ENCODE data around the gene RXFP1.

Gene RXFP1

GRCh38 chr4:158543191-158543590, 21.5 kb downstream of the RXFP1 start:
- DNase-seq, result no peak

DNA sequence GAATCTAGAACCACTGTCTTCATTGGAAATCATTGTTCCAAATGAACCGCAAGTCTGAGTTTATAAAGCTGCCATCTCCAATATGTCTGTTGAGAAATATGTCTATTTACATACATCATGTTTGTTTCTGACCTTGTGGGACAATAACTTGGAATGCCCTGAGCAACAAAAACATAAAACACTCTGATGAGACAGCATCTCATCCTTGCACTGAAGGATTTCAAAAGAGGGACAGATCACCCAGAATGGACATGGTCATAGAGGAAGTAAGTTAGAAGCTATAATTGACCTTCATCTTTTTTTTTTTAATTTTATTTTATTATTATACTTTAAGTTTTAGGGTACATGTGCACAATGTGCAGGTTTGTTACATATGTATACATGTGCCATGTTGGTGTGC, 22.5 kb downstream of the RXFP1 start:
- no peak for DNase-seq

DNA sequence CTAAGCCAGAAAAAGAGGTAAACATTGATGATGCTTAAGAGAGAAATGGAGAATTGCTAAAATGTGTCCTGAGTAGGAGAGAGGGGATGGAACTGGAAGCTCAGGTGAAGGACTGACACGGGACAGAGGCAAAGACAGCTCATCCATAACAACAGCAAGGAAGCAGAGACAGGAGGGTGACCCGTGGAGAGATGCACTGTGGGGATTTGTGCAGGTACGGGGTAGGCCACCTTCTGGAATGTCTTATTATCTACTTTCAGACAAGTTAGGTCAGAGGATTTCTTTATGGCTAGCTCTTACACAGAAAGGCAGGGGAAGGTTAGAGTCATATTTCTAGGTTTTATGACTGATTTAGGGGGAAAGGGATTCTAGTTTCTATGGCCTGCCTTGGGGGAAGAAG, 31.7 kb downstream of the RXFP1 start:
- DNase-seq, result no peak

DNA sequence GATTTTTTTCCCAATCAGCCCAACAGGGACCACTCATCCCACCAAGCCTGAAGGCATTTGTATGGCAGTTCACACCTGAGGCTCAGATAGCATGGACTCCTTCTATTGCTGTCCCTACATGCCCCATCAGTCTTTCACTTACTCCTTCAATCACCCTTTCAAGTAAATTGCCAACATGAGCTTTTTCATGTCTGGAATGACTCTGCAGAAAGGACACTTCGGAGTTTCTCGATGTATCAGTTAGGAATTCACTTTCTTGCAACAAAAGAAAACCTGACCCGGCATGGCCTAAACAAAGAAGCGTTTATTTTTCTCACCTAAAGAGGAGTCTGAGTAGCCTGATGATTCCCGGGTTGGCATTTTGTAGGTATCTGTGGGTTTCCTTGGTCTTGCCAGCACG, 38.6 kb downstream of the RXFP1 start:
- DNase-seq, result no peak

GRCh38 chr4:158566860-158567259, 45.2 kb downstream of the RXFP1 start:
- no peak for DNase-seq

DNA sequence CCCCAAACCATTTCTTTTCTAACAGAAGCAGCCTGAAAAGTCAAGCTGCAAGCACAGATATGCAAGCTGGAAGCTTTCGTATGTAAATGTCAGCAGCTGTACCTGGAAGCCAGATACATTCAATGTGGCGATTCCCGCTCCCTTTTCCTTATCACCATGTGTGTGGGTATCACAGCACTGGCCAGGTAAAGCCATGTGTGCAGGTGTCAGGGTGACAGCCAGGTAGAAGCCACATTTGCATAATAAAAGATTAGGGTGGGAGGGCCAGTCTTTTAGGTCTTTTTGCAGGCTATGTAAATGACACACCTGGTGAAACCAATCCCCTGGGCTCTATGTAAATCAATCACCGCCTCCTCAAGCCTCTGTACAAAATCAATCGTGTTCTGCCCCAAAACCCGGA, 50.1 kb downstream of the RXFP1 start:
- DNase-seq, result no peak

- DNase-seq, result no peak
These were observed 50.9 kb downstream of the RXFP1 start for GRCh38 chr4:158572608-158573007.

GRCh38 chr4:158578476-158578875, 56.8 kb downstream of the RXFP1 start:
- peak; percentile 9 for DNase-seq

DNA sequence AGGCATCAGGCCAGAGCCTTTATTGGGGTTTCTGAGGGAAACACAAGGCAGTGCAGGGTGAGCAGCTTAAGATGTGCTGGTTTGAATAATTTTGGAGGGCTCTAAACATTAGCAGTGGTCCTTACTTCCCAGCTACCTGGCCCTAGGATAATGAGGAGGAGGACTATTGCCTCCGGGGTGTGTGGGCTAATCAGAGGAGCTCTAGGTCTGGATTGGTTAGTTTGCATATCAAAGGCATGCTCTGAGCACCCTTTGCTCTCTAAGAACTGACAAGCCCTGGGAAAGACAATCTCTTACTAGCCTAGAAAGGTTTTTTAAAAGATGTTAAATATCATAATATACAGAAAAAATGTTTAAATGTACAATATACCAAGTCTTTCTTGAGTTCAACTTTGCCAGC, 58.4 kb downstream of the RXFP1 start:
- DNase-seq, result no peak

DNA sequence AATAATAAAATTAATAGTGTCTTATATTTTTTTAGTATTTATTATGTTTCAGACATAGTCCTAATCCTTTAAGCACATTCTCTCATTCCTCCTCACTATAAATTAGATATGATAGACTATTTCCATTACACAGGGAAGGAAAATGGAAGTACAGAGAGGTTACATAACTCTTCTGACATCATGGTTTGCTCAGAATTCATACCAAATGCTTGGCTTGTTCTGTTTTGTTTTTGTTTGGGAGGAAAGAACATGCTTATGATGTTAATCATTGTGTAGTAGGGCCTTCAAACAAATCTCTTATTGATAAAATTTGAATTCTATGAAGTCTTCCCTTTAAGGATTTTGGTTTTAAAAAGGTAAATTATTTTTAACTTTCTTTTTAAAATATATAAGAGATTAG, 59.5 kb downstream of the RXFP1 start:
- DNase-seq, result no peak

DNA sequence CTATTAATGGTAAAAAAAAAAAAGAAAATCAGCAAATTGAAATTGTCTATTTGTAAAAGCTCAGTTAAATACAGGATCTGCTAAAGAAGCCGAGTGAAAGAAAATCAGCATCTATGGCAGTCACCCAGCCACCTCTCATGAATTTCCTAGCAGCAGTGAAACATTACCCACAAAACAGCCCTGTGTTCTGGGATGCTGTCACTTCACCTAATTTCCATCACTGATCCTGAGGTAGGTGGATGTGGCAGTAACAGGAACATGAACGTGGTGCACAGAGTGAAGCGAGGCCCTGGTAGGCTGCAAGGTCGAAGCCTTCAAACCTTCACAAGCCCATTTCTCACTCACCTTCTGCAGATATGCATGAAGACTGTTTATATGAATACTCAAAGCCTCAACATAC, 65.2 kb downstream of the RXFP1 start:
- no peak for DNase-seq

DNA sequence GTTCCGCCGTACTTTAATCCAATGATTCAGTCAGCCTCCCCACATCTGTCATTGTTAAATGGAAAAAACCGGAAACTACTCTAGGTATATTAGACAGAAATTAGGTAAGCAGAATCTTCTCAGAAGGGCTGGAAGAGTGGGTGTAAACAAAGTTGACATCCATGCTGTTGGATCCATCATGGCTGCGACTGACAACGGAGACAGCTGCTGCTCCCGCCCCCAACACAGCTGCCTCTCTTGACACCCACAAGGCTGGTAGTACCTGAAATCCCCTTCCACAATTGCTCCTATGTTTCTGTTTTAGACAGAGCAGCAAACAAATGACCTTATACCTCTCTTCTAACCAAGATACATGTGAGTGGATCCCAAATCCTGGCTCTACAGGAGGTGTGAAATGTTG, 66.6 kb downstream of the RXFP1 start:
- DNase-seq, result no peak

- no peak for DNase-seq
These were observed 67.1 kb downstream of the RXFP1 start for GRCh38 chr4:158588777-158589176.

- no peak for DNase-seq
These were observed 68.6 kb downstream of the RXFP1 start for GRCh38 chr4:158590306-158590705.

DNA sequence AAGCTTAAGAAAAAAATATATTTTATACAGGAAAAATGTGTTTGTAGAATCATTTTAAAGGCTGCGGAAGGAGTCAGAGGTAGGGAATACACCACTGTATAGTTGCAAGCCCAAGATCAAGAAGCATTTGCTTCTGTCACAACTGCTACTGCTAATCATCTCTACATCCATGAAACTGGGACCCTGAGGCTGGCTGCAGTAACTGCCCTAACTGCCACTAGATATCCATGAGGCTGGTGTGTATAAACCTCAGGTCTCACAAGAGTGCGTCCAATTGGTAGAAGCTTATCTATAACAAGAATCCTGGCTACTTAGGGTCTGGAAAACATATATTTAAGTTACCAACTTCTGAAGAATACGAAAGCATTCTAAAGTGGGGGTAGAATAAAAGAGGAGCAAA, 69.1 kb downstream of the RXFP1 start:
- no peak for DNase-seq

GRCh38 chr4:158597879-158598596, 76.4 kb downstream of the RXFP1 start:
- no peak for DNase-seq

DNA sequence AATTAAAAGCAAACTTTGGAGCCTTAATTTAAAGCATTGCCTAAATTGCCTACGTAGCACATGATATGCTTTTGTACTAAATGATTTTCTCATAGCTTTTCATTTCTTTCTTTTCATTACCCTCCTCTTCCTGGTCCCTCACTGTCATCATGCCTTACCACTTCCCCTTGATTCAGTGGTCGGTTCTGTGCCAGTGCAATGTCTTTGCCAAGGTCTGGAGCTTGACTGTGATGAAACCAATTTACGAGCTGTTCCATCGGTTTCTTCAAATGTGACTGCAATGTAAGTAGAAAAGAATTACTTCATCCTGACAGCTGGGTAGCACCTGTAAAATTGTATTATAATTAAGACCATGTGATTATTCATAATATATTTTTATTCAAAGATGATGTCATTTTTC, 77.5 kb downstream of the RXFP1 start:
- no peak for DNase-seq

GRCh38 chr4:158599765-158600498, 78.2 kb downstream of the RXFP1 start:
- DNase-seq, result no peak

DNA sequence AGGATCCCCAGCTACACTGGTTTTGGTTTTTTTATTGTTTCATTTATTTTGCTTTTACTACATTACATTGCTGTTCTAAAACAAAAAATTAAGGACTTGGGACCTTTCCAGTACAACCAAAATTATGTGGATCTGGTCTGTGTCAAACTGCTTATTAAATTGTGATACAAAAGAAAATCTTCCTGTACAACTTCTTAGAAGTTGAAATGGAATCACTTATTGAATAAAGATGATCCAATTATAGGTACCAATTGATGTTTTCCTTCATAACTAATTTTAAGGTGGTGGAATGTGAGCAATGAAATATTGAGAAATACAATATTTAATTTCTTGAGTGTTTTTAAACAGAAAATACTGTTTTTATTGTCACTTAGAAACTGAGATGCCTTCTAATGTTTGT, 82.7 kb downstream of the RXFP1 start:
- DNase-seq, result no peak

GRCh38 chr4:158605393-158605792, 83.7 kb downstream of the RXFP1 start:
- no peak for DNase-seq

GRCh38 chr4:158606969-158607368, 85.3 kb downstream of the RXFP1 start:
- no peak for DNase-seq

GRCh38 chr4:158609116-158609515, 87.4 kb downstream of the RXFP1 start:
- DNase-seq, result no peak

DNA sequence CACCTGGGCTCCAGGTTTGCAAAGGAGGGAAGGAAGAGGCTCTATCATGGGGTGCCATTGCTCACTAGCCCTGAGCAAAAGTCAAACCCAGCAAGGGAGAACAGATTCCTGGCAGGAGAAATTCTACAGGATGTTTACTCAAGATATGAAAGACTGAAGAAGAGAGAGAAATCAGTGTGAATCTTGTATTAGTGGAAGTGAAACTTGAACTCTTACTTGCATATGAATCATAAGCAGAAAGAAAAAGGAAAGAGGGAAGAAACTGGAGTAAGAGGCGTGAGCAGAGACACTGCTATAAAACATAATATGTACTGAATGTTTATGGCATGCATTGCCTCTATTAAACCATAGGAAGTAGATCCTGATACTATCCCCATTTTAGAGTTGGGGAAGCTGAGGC, 89.1 kb downstream of the RXFP1 start:
- DNase-seq, result no peak

DNA sequence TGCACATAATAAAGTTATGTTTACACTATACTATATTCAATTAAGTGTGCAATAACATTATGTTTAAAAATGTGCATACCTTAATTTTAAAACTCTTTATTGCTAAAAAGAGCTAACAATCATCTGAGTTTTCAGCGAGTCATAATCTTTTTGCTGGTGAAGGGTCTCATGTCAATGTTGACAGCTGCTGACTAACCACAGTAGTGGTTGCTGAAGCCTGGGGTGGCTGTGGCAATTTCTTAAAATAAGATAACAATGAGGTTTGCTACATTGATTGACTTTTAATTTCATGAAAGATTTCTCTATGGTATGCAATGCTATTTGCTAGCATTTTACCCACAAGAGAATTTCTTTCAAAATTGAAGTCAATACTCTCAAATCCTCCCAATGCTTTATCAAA, 91.4 kb downstream of the RXFP1 start:
- DNase-seq, result no peak

- DNase-seq, result no peak
These were observed 96.3 kb downstream of the RXFP1 start for GRCh38 chr4:158617956-158618355.
